Activated CD8-positive, alpha-beta T cell treated with anti-CD3 and anti-CD28 coated beads, Interleukin-2, amount 10 ng/mL, durations not matched to agents 7 days and 5 days (primary cell): ENCODE measurements around the gene MAST4. TPM values are rescaled to one million over a fixed set of nuclear protein-coding genes. Genes with fewer than 3 reads are reported as not detected.
A peak's percentile ranks its signal among the peaks of the same experiment; 100 is the strongest.

Source experiments
- ATAC-seq: fragments of 150-1000 bp; cut with Tn5 transposase; one replicate; pipeline ENCODE4 v1.10.0; 2021; ENCODE audit warnings: moderate library complexity
- CTCF ChIA-PET: fragments of 350-600 bp; sonication (Branson Sonifier 250); formaldehyde crosslinking; loops from one replicate; lab custom pipeline; 2021; ENCODE audit warnings: antibody characterized with exemption; lab: Charles Lee
- POLR2A ChIA-PET: fragments of 350-600 bp; sonication (Branson Sonifier 250); formaldehyde crosslinking; loops from one replicate; lab custom pipeline; 2021; ENCODE audit warnings: antibody characterized with exemption; lab: Charles Lee
- DNase-seq: peaks from one replicate; pipeline ENCODE4 v3.0.0-alpha.2; 2020
- H3K27ac Mint-ChIP-seq: one replicate; pipeline ENCODE4 v1.8.0; 2021; ENCODE audit warnings: mild to moderate bottlenecking, mixed read lengths
- H3K27me3 Mint-ChIP-seq: one replicate; pipeline ENCODE4 v1.8.0; 2021; ENCODE audit warnings: low read depth, mixed read lengths
- H3K36me3 Mint-ChIP-seq: one replicate; pipeline ENCODE4 v1.8.0; 2021; ENCODE audit warnings: low read depth, mixed read lengths
- H3K4me1 Mint-ChIP-seq: one replicate; pipeline ENCODE4 v1.8.0; 2021; ENCODE audit warnings: low read depth, mixed read lengths
- H3K4me3 Mint-ChIP-seq: one replicate; pipeline ENCODE4 v1.8.0; 2021; ENCODE audit warnings: mild to moderate bottlenecking, mixed read lengths
- H3K9me3 Mint-ChIP-seq: one replicate; pipeline ENCODE4 v1.8.0; 2022; ENCODE audit warnings: mixed read lengths; ENCODE audit not compliant: insufficient read depth
- total RNA-seq, 2 experiments: library from RNA; stranded (reverse); gene quantifications; one replicate each; pipeline ENCODE4 v1.2.3, GENCODE V29; 2021

The MAST4 gene
- total RNA-seq, 2 experiments from 2014 or later, result 5.5 to 7.1 TPM

GRCh38 chr5:67198917-67199316 lies 602.7 kb downstream of the MAST4 start:
- Mint-ChIP-seq H3K9me3 (peaks cover 19% of the 10 kb centered on the region), H3K27me3 (no peaks in the 10 kb centered on the region), H3K4me3 (peak overlapping the region; percentile 13), H3K36me3 (peaks cover 37% of the 10 kb centered on the region), H3K4me1 (peaks cover 80% of the 10 kb centered on the region), H3K27ac (peak overlapping the region; percentile 54)
- ChIA-PET CTCF (interaction anchor here (0.7 to 2.9 kb wide), 6 partner anchors 10 to 36 kb away, joined by 3 to 11 read pairs (median 4); no protein-coding TSS in a partner anchor), POLR2A (interaction anchor here (14.2 kb wide), 1 partner anchor 32 kb away, joined by 177 read pairs; no protein-coding TSS in a partner anchor)
- ATAC-seq (no peak), DNase-seq (no peak)

GRCh38 chr5:67199859-67200258 lies 603.7 kb downstream of the MAST4 start:
- no peak for ATAC-seq
- H3K27ac Mint-ChIP-seq, result peak overlapping the region; percentile 69
- peaks cover 41% of the 10 kb centered on the region for H3K36me3 Mint-ChIP-seq
- no peak overlapping the region for H3K4me3 Mint-ChIP-seq
- peaks cover 87% of the 10 kb centered on the region for H3K4me1 Mint-ChIP-seq
- CTCF ChIA-PET, result interaction anchor here (1.0 to 2.9 kb wide), 3 partner anchors 9 to 33 kb away, joined by 4 to 11 read pairs (median 11); no protein-coding TSS in a partner anchor
- DNase-seq, result no peak
- POLR2A ChIA-PET, result interaction anchor here (14.2 kb wide), 1 partner anchor 33 kb away, joined by 177 read pairs; no protein-coding TSS in a partner anchor
- H3K27me3 Mint-ChIP-seq, result no peaks in the 10 kb centered on the region
- H3K9me3 Mint-ChIP-seq, result peaks cover 19% of the 10 kb centered on the region

GRCh38 chr5:67200809-67201562 lies 604.8 kb downstream of the MAST4 start:
- CTCF ChIA-PET, result interaction anchor here (1.2 to 2.9 kb wide), 3 partner anchors 13 to 35 kb away, joined by 3 to 11 read pairs (median 4); no protein-coding TSS in a partner anchor
- Mint-ChIP-seq H3K27ac (peak overlapping the region; percentile 61), H3K36me3 (peaks cover 49% of the 10 kb centered on the region), H3K27me3 (no peaks in the 10 kb centered on the region), H3K4me1 (peaks cover 92% of the 10 kb centered on the region), H3K4me3 (no peak overlapping the region), H3K9me3 (peaks cover 19% of the 10 kb centered on the region)
- DNase-seq, result no peak
- POLR2A ChIA-PET, result interaction anchor here (14.2 kb wide), 1 partner anchor 34 kb away, joined by 177 read pairs; no protein-coding TSS in a partner anchor
- peak; percentile 71 for ATAC-seq

- ChIA-PET CTCF (interaction anchor here (1.0 to 10.7 kb wide), 4 partner anchors 13 to 39 kb away, joined by 3 to 441 read pairs (median 4); no protein-coding TSS in a partner anchor), POLR2A (interaction anchor here (1.2 to 14.2 kb wide), 2 partner anchors 19 to 35 kb away, joined by 3 to 177 read pairs; no protein-coding TSS in a partner anchor)
- Mint-ChIP-seq H3K27me3 (no peaks in the 10 kb centered on the region), H3K4me3 (no peak overlapping the region), H3K36me3 (peaks cover 49% of the 10 kb centered on the region), H3K27ac (peak overlapping the region; percentile 57), H3K4me1 (peaks cover 95% of the 10 kb centered on the region), H3K9me3 (peaks cover 19% of the 10 kb centered on the region)
- ATAC-seq, result no peak
- no peak for DNase-seq
These were observed 605.8 kb downstream of the MAST4 start for GRCh38 chr5:67201897-67202549.

- Mint-ChIP-seq H3K27ac (peak overlapping the region; percentile 82), H3K36me3 (peaks cover 48% of the 10 kb centered on the region), H3K27me3 (no peaks in the 10 kb centered on the region), H3K9me3 (peaks cover 17% of the 10 kb centered on the region), H3K4me1 (peaks cover 96% of the 10 kb centered on the region), H3K4me3 (no peak overlapping the region)
- ATAC-seq (no peak), DNase-seq (no peak)
- ChIA-PET CTCF (interaction anchor here (1.0 to 10.7 kb wide), 4 partner anchors 12 to 40 kb away, joined by 3 to 441 read pairs (median 4); no protein-coding TSS in a partner anchor), POLR2A (interaction anchor here (0.6 to 14.2 kb wide), 4 partner anchors 14 to 36 kb away, joined by 3 to 177 read pairs (median 4); no protein-coding TSS in a partner anchor)
These were observed 606.6 kb downstream of the MAST4 start for GRCh38 chr5:67202828-67203227.

GRCh38 chr5:67203701-67204074 lies 607.5 kb downstream of the MAST4 start:
- Mint-ChIP-seq H3K36me3 (peaks cover 41% of the 10 kb centered on the region), H3K27ac (no peak overlapping the region), H3K9me3 (peaks cover 10% of the 10 kb centered on the region), H3K4me1 (peaks cover 94% of the 10 kb centered on the region), H3K4me3 (no peak overlapping the region), H3K27me3 (no peaks in the 10 kb centered on the region)
- ATAC-seq (no peak), DNase-seq (no peak)
- ChIA-PET POLR2A (interaction anchor here (0.6 to 14.2 kb wide), 3 partner anchors 15 to 1279 kb away, joined by 3 to 177 read pairs (median 4); no protein-coding TSS in a partner anchor), CTCF (interaction anchor here (5.5 to 10.7 kb wide), 2 partner anchors 12 to 41 kb away, joined by 31 to 441 read pairs; no protein-coding TSS in a partner anchor)

- ATAC-seq, result no peak
- H3K9me3 Mint-ChIP-seq, result no peaks in the 10 kb centered on the region
- no peak for DNase-seq
- H3K4me1 Mint-ChIP-seq, result peaks cover 94% of the 10 kb centered on the region
- no peaks in the 10 kb centered on the region for H3K27me3 Mint-ChIP-seq
- H3K27ac Mint-ChIP-seq, result peak overlapping the region; percentile 80
- ChIA-PET POLR2A (interaction anchor here (0.8 to 14.2 kb wide), 3 partner anchors 9 to 38 kb away, joined by 3 to 177 read pairs (median 4); no protein-coding TSS in a partner anchor), CTCF (interaction anchor here (1.3 to 10.7 kb wide), 4 partner anchors 11 to 42 kb away, joined by 3 to 441 read pairs (median 30); no protein-coding TSS in a partner anchor)
- H3K36me3 Mint-ChIP-seq, result peaks cover 31% of the 10 kb centered on the region
- H3K4me3 Mint-ChIP-seq, result no peak overlapping the region
These were observed 608.6 kb downstream of the MAST4 start for GRCh38 chr5:67204821-67205220.

GRCh38 chr5:67205981-67206380 lies 609.8 kb downstream of the MAST4 start:
- ATAC-seq (no peak), DNase-seq (no peak)
- POLR2A ChIA-PET, result interaction anchor here (1.0 to 14.2 kb wide), 6 partner anchors 10 to 44 kb away, joined by 3 to 177 read pairs (median 6); no protein-coding TSS in a partner anchor
- no peaks in the 10 kb centered on the region for H3K27me3 Mint-ChIP-seq
- peak overlapping the region; percentile 88 for H3K27ac Mint-ChIP-seq
- H3K4me1 Mint-ChIP-seq, result peaks cover 91% of the 10 kb centered on the region
- peaks cover 29% of the 10 kb centered on the region for H3K36me3 Mint-ChIP-seq
- H3K4me3 Mint-ChIP-seq, result peak overlapping the region; percentile 48
- CTCF ChIA-PET, result interaction anchor here (4.2 to 10.7 kb wide), 3 partner anchors 10 to 43 kb away, joined by 28 to 441 read pairs (median 31); no protein-coding TSS in a partner anchor
- no peaks in the 10 kb centered on the region for H3K9me3 Mint-ChIP-seq

GRCh38 chr5:67206461-67206860 lies 610.3 kb downstream of the MAST4 start:
- peaks cover 86% of the 10 kb centered on the region for H3K4me1 Mint-ChIP-seq
- POLR2A ChIA-PET, result interaction anchor here (1.1 to 14.2 kb wide), 7 partner anchors 10 to 378 kb away, joined by 3 to 177 read pairs (median 7); no protein-coding TSS in a partner anchor

GRCh38 chr5:67206929-67207328 lies 610.7 kb downstream of the MAST4 start:
- H3K27me3 Mint-ChIP-seq, result no peaks in the 10 kb centered on the region

More at GRCh38 chr5:67206461-67206860, 610.3 kb downstream of the MAST4 start:
- Mint-ChIP-seq H3K4me3 (peak overlapping the region; percentile 48), H3K27me3 (no peaks in the 10 kb centered on the region), H3K36me3 (peaks cover 24% of the 10 kb centered on the region), H3K9me3 (no peaks in the 10 kb centered on the region), H3K27ac (peak overlapping the region; percentile 88)
- DNase-seq (no peak), ATAC-seq (no peak)
- CTCF ChIA-PET, result interaction anchor here (0.9 to 10.7 kb wide), 11 partner anchors 9 to 378 kb away, joined by 3 to 441 read pairs (median 4); no protein-coding TSS in a partner anchor

More at GRCh38 chr5:67206929-67207328, 610.7 kb downstream of the MAST4 start:
- peaks cover 82% of the 10 kb centered on the region for H3K4me1 Mint-ChIP-seq
- POLR2A ChIA-PET, result interaction anchor here (0.8 to 14.2 kb wide), 11 partner anchors 9 to 1008 kb away, joined by 3 to 177 read pairs (median 6); partner anchors contain the start of gene PIK3R1
- H3K27ac Mint-ChIP-seq, result peak overlapping the region; percentile 88
- DNase-seq, result peak; percentile 96
- H3K36me3 Mint-ChIP-seq, result peaks cover 21% of the 10 kb centered on the region
- CTCF ChIA-PET, result interaction anchor here (0.6 to 10.7 kb wide), 21 partner anchors 8 to 1755 kb away, joined by 3 to 441 read pairs (median 4); no protein-coding TSS in a partner anchor
- peak overlapping the region; percentile 48 for H3K4me3 Mint-ChIP-seq
- H3K9me3 Mint-ChIP-seq, result no peaks in the 10 kb centered on the region
- peak; percentile 90 for ATAC-seq
